GM21390 (cell line): ENCODE data around the gene ZNF837.

Experiments
- ATAC-seq: cut with Tn5 transposase; IDR thresholded peaks from one replicate; pipeline ENCODE4 v1.9.1; 2021; ENCODE audit not compliant: unreplicated experiment

ZNF837 gene

DNA sequence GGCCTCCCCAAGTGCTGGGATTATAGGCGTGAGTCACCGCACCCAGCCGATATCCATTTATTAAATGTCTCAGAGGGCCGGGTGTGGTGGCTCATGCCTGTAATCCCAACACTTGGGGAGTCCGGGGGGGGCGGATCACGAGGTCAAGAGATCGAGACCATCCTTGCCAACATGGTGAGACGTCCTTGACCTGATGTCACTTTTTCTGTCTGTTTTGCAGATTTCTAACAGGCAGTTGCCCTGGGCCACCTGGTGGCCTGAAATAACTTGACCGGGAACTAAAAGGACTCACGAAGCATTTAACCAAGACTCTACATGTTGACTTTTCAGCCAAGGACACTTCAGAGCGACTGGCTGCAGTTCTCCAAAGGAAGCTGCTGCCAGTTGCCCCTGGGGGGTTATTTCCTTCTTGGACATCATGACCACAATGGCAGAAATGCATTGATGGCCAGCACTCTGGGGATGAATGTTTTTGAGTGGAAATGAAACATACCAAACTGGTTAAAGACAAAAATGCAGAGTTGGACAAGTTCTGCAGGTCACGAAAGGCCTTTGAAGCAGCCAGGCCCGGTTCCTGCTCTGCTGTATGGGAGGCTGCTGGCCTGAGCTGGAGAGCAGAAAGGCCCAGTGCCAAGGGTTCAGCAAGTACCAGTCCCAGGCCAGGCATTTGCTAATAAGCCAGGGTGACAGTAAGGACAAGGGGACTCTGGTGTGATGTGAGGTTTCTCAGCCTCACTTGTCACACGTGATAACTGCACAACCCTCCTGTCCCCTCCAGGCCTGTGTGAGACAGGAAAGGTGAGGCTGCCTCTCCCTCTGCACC lies 8.3 kb downstream of the ZNF837 start:
- ATAC-seq = no peak

DNA sequence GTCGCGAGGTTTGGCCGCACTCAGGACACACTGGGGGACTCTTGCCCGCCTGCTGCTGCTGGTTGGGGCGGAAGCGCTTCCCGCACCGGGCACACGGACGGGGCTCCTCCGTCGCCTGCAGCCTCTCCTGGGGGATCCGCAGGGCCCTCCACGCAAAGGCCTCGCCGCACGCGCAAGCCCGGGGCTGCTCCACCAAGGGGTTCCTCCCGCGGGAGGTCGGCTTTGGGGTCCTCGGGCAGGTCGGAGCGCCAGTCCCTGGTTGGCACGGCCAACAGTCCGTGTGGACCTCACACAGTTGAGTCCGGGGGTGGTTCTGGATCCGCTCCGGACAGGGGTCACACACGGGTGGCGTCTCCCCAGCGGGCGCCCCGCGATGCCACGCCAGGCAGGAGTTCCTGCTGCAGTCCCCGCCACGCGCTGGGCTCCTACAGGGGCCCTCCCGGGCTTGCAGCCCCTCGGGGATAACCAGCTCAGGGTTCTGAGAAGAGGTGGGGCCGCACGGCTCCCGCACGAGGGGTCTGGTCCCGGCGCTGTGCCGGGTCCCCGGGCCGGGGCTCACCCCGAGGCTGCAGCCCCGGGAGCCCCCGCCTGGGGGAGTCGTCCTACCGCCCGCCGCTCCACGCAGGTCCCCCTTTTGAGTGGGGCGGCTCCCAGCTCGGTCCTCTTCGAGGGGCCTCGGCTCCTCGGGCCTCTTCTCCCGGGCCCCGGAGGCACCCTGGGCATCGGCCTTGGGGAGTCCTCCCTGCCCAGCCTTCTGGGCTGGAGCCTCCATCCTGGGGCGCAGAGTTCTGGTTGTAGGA lies 12.1 kb downstream of the ZNF837 start:
- no peak for ATAC-seq

DNA sequence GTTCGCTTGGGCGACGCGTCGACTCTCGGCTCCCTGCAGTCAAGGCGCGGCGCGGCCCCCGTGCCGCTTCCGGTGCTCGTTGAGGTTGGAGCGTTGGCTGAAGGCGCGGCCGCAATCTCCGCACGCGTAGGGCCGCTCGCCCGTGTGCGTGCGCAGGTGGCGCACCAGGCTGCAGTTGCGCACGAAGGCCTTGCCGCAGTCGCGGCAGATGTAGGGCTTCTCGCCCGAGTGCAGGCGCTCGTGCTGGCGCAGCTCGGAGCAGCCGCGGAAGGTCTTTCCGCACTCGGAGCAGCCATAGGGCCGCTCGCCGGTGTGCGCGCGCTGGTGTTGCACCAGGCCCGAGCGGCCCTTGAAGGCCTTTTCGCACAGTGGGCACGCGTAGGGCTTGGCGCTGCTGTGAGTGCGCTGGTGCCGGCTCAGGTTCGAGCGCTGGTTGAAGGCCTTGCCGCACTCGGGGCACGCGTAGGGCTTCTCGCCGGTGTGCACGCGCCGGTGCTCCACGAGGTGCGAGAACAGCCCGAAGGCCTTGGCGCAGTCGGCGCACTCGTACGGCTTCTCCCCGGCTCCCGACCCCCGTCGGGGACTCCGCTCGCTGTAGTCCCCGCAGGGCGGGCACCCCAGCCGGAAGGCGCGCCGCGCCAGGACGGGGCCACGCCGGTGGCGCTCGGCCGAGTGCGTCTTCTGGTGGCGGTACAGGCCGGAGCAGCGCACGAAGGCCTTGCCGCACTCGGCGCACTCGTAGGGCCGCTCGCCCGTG lies 13.0 kb downstream of the ZNF837 start:
- no peak for ATAC-seq

DNA sequence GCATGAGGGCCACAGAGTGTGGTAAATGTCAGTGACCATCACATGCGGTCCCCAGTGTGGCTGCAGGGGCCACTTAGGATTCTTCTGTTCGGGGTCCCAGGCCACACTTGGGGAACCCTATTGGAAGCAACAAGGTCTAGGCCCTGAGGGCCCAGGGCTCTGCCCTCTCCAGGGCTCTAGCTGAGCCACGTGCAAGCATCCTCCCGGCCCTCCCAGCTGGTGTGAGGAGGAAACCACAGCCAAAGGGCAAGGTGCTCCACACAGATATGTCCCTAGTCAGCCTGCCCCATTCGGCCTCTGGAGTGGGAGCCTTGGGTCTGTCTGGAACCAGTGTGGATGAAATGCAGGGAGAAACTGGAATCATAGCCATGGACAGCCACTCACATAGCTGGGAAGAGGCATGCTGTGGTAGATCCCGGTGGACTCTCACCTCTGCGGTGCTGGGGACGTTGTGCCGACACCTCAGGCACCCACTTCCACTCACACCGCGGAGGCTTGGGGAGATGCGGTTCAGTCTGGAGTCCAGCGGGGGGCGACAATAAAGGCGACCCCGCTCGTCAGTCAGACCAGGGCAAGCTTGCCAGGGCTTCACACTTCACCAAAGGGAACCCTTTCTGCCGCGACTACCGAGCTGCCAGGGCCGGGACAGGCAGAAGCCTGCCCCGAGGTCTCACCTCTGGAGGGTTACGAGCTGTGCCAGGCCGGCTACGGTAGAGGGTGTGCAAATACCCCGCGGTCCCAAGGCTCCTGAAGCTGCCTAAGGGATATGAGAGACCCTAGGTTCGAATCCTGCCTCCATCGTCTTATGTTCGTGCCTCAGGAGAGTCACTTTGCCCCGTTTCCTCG lies 14.0 kb downstream of the ZNF837 start:
- ATAC-seq = no peak

DNA sequence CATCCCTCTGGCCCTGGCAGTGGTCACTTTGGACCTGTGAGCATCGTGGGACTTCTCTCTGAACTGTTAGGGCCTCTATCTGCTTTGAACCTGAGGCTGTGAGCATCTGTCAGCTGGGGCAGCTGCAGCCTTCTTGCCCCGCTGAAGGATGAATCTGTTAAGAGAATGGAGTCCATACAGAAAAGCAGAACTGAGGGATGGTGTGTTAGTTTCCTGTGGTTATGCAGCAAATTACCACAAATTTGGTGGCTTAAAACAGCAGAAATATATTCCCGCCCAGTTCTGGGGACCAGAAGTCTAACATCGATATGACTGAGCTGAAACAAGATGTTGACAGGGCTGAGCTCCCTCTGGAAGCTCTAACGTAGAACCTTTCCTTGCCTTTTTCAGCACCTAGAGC lies 16.7 kb downstream of the ZNF837 start:
- ATAC-seq = no peak

DNA sequence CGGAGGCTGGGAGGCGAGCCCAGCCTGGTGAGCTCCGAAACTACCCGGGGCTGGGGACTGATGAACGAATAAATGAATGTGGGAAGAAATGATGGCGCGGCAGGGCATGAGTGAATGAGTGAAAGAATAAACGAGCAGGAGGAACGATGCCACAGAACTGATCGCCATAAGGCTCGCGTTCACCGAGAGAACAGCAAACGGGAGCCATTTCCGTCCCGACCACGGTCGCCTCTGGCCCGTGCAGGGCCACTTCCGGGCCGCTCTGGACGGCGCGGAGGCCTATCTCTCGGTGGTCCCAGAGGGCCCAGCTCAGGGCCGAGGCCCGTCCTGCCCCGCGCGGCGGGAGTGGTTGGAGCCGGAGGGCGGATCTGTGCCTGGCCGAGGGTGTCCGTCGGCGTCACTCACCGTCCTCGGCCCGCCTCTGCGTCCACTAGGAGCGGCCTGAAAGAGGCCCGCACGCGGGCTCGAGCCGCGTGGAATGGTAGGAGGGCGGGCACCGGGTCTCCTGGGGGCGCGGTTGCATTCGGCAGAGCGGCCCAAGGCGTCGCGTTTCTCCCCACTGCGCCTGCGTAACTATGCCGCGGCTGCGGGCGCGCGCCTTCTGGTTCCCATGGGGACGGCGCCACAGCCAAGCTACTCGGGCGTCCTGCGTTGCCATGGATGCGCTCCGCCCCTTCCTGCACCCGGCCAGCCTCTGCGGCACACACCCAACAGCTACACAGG lies 18.4 kb downstream of the ZNF837 start, which contains the start of gene ZNF497:
ZNF497 (minus strand) TSS at position 480 of the 723 bp plus-strand sequence. CDS start 5,116 bp downstream, outside the sequence.
- ATAC-seq = peak; percentile 89

DNA sequence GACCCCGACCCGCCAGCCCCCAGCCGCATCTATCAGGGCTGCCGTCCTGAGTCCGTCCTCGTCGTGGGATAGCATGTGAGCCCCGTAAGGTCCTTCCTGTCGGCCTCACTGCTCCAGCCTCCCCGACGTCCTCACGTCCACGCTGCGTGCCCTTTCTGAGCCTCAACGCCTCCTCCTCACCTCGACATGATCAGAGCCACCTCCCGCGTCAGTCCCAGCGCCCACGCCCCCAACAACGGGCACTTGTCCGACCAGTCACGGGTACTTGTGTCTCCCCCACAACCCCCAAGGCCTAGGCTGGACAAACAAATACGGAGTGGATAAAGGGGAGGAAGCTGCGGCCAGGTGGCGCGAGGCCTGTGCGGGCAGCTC lies 18.9 kb downstream of the ZNF837 start:
- peak; percentile 1 for ATAC-seq

DNA sequence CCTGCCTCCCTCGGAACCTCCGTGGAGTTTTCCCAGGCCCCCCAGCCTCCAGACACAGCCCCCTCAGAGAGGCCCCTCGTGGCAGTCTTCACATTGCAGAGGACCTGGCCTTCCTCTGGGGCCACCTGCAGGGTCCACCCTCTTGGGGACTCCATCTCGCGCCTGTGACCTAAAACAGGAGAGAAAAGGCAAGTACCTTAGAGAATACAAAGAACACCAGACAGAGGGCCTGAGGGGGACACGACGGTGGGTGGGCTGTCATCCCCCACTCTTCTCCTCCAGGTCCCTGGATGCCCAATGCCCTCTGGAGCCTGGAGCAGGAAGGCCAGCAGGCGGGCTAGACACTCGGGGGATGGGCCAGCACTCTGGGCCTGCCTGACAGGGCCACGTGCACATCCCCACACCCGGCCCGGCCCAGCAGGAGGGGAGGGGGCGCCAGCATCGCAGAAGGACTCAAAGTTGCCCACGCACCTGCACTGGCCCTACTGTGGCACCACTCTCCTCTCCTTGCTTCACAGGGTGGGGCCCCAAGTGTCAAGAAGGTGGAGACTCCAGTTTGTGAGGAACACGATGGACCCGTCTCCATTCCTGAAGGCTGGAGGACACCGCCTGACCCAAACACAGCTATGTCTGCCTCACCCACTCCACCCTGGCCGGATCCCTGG lies 23.2 kb downstream of the ZNF837 start:
- ATAC-seq = no peak

DNA sequence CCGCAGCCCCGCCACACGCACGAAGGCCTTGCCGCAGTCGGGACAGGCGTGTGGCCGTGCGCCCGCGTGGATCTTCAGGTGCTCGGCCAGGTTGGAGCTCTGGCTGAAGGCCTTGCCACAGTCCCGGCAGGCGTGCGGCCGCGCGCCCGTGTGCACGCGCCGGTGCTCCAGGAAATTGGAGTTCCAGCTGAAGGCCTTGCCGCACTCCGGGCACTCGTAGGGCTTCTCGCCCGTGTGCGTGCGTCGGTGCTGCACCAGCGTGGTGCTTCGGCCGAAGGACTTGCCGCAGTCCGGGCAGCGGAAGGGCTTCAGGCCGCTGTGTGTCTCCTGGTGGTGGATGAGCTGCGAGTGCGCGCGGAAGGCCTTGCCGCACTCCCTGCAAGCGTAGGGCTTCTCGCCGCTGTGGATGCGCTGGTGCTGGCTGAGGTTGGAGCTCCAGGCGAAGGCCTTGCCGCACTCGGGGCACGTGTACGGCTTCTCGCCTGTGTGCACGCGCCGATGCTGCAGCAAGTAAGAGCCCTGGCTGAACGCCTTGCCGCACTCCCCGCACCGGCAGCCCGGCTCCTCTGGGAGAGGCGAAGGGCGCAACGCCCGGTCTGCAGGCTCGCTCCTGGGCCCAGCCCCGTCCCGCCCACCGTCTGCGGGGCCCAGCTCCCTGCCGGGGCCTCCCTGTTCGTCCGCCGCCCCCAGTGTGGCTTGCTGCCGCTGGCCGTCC lies 23.9 kb downstream of the ZNF837 start:
- no peak for ATAC-seq

DNA sequence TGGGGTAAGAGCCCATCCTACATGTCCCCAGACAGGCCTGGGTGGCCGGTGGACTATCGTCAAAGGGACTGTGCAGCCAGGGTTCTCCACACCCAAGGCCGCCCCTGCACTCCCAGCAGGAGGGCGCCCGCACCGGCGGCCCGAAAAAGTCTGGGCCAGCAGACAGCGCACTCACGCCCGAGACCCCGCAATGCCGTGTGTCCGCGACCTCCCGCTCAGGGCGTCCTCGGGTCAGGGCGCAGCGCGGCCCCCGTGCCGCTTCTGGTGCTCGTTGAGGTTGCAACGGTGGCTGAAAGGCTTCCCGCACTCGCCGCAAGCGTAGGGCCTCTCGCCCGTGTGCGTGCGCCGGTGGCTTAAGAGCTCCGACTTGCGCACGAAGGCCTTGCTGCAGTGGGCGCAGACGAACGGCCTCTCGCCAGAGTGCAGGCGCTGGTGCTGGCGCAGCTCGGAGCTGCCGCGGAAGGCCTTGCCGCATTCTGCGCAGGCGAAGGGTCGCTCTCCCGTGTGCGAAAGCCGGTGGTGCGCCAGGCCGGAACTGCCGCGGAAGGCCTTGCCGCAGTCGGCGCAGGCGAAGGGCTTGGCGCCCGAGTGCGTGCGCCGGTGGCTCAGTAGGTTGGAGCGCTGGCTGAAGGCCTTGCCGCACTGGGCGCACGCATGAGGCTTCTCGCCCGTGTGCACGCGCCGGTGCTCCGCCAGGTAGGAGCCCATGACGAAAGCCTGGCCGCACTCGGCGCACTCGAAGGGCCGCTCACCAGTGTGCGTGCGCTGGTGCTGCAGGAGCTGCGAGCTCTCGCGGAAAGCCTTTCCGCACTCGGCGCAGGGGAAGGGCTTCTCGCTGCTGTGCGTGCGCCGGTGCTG lies 24.7 kb downstream of the ZNF837 start:
- ATAC-seq = no peak

DNA sequence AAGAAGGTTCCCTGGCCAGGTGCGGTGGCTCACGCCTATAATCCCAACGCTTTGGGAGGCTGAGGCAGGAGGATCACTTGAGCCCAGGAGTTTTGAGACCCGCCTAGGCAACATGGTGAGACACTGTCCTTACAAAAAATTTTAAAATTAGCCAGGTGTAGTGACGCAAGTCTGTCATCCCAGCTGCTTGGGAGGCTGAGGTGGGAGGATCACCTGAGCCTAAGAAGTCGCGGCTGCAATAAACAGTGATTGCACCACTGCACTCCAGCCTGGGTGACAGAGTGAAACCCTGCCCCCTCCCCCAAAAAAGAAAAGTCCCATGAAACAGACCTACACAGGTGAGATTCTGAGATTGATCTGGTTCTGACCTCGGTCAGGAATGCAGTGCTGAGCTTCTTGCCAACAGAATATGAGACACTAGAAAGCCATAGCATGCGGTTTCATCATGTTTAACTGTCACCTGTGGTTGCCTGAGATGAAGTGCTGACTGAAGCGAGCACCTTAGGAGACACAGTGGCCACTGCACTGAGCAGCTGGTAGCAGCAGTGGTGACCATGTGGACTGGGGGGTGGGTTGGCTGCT lies 25.5 kb downstream of the ZNF837 start:
- ATAC-seq = no peak

DNA sequence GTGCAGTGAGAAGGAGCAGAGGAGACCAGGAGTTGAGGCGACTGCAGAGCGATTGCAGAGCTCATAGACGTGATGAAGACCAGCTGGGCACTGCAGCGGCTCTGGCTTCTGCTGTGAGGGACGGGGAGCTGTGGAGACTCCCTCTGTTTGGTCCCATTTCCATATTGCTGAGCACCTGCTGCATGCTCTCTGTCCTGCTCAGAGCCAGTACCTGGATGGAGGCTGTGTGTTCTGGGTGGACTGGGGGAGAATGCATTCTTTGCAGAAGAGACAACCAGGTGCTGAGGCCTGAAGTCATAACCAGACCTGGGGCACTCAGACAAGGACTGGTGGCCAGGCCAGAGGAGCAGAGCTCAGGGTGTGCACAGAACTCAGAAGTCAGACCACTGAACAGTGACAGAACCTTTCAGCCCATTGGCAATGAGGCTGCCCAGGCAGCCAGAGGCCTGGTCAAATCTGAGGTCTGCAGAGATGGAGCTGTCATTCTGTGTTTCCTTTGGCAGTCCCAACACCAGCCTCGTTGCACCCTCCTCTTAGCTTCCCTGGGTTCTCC lies 26.3 kb downstream of the ZNF837 start:
- ATAC-seq = no peak

DNA sequence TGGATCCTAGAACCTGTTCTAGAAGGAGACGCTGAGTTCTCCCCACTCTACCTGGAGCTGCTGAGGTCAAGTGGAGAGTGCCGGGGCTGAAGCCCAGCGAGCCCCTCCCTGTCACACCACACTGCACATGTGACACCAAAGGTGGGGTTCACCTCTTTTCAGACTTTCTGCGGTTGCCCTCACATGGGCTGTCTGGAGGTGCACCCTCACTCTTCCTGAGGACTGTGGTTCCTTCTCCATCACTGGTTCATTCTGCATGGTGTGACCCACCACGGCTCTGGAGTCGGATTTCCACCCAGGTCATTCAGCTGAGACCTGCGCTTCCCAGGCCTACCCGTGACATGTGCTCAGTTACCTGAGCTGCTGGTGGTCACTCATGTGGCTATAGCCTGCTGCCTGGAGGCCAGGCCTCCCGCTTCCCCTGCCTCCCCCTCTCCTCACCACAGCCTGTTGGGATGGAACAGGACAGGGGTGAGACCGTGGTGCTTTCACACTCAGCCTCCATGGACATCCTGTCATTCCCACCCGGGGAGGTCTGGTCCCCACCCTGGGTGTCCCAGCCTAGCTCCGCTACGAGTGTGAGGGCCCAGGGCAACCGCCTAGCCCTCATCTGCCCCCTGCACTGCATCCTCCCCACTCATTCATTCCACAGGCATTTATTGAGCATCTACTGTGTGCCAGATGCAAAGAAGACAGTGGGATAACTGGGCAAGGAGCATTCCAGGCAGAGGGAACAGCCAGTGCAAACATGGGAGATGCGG lies 26.9 kb downstream of the ZNF837 start:
- ATAC-seq = no peak

DNA sequence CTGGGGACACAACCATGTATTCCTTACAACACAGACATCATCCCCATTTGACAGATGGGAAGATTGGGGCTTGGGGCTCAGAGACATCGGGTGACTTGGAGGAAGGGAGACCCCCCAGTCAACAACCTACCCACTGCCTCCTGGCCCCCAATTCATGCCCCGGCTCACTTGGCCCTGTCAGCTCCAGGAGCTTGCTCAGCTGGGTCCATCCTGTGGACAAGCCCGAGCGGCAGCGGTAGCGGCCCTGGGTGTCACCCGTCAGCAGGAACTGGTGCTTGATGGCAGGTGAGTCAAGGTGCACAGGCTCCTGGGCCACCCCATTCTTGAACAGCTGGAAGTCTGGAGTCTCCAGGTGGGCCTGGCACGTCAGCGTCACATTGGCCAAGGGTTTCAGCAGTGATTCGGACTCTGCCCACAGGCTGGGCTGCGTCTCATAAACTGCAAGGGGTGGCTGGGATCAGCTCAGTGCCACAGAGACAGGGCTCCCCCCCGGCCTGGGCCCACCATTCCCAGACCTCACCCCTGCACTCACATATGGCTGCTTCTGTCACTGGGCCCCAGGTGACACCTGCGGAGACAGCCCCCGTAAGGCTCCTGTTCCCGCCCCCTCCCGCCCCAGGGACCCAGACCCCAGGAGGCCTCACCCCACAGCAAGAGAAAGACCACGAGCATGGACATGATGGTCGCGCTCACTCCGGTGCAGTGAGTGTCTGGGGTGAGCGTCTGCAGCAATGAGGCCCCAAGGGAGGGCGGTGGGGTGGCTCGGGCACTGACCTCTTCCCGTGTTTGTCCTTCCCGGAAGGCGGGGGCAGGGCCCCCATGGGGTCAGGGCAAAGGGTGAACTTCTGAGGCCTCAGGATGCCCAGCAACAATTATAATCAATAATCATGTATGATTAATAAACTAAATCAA lies 27.8 kb downstream of the ZNF837 start, which contains the start of gene A1BG:
A1BG (minus strand) TSS at position 733 of the 912 bp plus-strand sequence; CDS start at position 678, 55 bp downstream.
- ATAC-seq = no peak
